ENCODE measurements around the gene HACD2. TPM values are rescaled to one million over a fixed set of nuclear protein-coding genes. Genes with fewer than 3 reads are reported as not detected.

The HACD2 gene
- total and polyA plus RNA-seq, 2 donors (not counting 3 experiments of a cell fraction or from before 2014, with no cell fraction given), result 17.0 to 20.9 TPM

GRCh38 chr3:123491966-123492587 lies 92.8 kb downstream of the HACD2 start:
- no peak overlapping the region for H3K27ac ChIP-seq (ENCODE audit: insufficient read depth, low read depth, low read length)
- H3K4me2 ChIP-seq (ENCODE audit: insufficient read depth, low read length), result no peak overlapping the region
- POLR2A ChIA-PET, result no interaction called here
- no peaks in the 10 kb centered on the region for H4K20me1 ChIP-seq (replicated peaks; ENCODE audit: control insufficient read depth, extremely low read depth, insufficient read depth, low read length)
- dilution Hi-C loops (cut with MboI; ENCODE audit: extremely low pct_ligation_motif_present, low sequenced_read_pairs), result no loop called here
- H3K27me3 ChIP-seq (ENCODE audit: control insufficient read depth in 2 of 2, insufficient read depth in 2 of 2, low read length in 2 of 2), result no peaks in the 10 kb centered on the region
- no peak overlapping the region for H3K4me3 ChIP-seq (replicated peaks in 1 of 3; ENCODE audit: insufficient read depth in 1 of 3, low read depth in 1 of 3, low read length in 3 of 3)
- intact Hi-C loops (cut with micrococcal nuclease), result no loop called here
- BruUV-seq (replicated peaks), result no TSS peak
- no peaks in the 10 kb centered on the region for H3K79me2 ChIP-seq (ENCODE audit: control insufficient read depth, insufficient read depth, low read length)
- H2AFZ ChIP-seq (ENCODE audit: low read depth, low read length), result no peak overlapping the region
- H3K9ac ChIP-seq (replicated peaks; ENCODE audit: extremely low read depth, insufficient read depth, low read length), result no peak overlapping the region
- no peaks in the 10 kb centered on the region for H3K9me1 ChIP-seq (replicated peaks; ENCODE audit: control insufficient read depth, extremely low read depth, insufficient read depth, low read length)
- CTCF ChIA-PET, result interaction anchor here (0.6 to 1.4 kb wide), 2 partner anchors 31 to 167 kb away, joined by 3 to 4 read pairs; no protein-coding TSS in a partner anchor
- H3K9me3 ChIP-seq (replicated peaks; ENCODE audit: control insufficient read depth, insufficient read depth, low read length), result no peaks in the 10 kb centered on the region
- DNase-seq (ENCODE audit: low read depth, low spot score), result no peak
- TF ChIP-seq MAX (IDR thresholded peaks at IDR 0.05; ENCODE audit: insufficient read depth, insufficient read length) (no peak), POLR2AphosphoS5 (IDR thresholded peaks at IDR 0.05; ENCODE audit: insufficient read depth, low read depth, low read length) (no peak), JUN (IDR thresholded peaks at IDR 0.05; ENCODE audit: borderline replicate concordance, insufficient read depth, insufficient read length, low read depth) (no peak), MYC (IDR thresholded peaks at IDR 0.05; ENCODE audit: low read depth, low read length) (no peak), GATA2 (IDR thresholded peaks at IDR 0.05; ENCODE audit: insufficient read depth, insufficient read length, low read depth, low read length) (no peak), POLR2A (IDR thresholded peaks at IDR 0.05; ENCODE audit: low read depth, low read length) (no peak), CTCF (IDR thresholded peaks at IDR 0.05; ENCODE audit: extremely low read depth in 1 of 2, insufficient read depth in 1 of 2, low read depth in 1 of 2, low read length in 2 of 2) (no peak), FOS (IDR thresholded peaks at IDR 0.05; ENCODE audit: borderline replicate concordance, insufficient read depth, low read length) (no peak), EZH2 (IDR thresholded peaks at IDR 0.05; ENCODE audit: borderline replicate concordance, low read depth, low read length, severe bottlenecking) (no peak)
- no peak for FAIRE-seq
- no peaks in the 10 kb centered on the region for H3K36me3 ChIP-seq (ENCODE audit: control insufficient read depth in 2 of 2, extremely low read depth in 1 of 2, insufficient read depth in 2 of 2, low read length in 2 of 2)
- no peaks in the 10 kb centered on the region for H3K4me1 ChIP-seq (ENCODE audit: control insufficient read depth, extremely low read depth, insufficient read depth, low read length)

Data from endothelial cell of umbilical vein (primary cell).